Aorta (tissue), 5 donors: ENCODE data around the gene ATAD3A. TPM values are rescaled to one million over a fixed set of nuclear protein-coding genes. Genes with fewer than 3 reads are reported as not detected.
"Not testable (repeated sequence)": the region's sequence is repeated elsewhere in the genome, so short reads cannot be mapped to it uniquely, and the experiment has no call there.

Experiments used
- ATAC-seq: fragments of 200-7000 bp; cut with Tn5 transposase; one replicate; pipeline ENCODE4 v1.9.1; 2022; ENCODE audit warnings: moderate library complexity; ENCODE audit not compliant: low FRiP score
- DNase-seq, 2 donors: peaks; one replicate each; pipeline ENCODE4 v3.0.0-alpha.2; 2020
- H3K27ac ChIP-seq, 2 donors: one replicate each; pipeline ENCODE4 v1.5.1; 2013; ENCODE audit warnings: low read length in 2 of 2, mild to moderate bottlenecking in 2 of 2, moderate library complexity in 2 of 2, control low read depth in 1 of 2, inconsistent platforms in 1 of 2, low read depth in 1 of 2
- H3K27me3 ChIP-seq, 2 donors: one replicate each; pipeline ENCODE4 v1.6.1; 2013; ENCODE audit warnings: control low read depth in 1 of 2, low read length in 1 of 2, mild to moderate bottlenecking in 1 of 2, moderate library complexity in 1 of 2; ENCODE audit not compliant: insufficient read depth in 2 of 2, control insufficient read depth in 1 of 2
- H3K36me3 ChIP-seq, 2 donors: one replicate each; pipeline ENCODE4 v1.6.1; 2013; ENCODE audit warnings: control low read depth in 1 of 2, low read length in 1 of 2, mild to moderate bottlenecking in 1 of 2; ENCODE audit not compliant: insufficient read depth in 2 of 2, control insufficient read depth in 1 of 2
- H3K4me1 ChIP-seq, 2 donors: one replicate each; pipeline ENCODE4 v1.6.1; 2013; ENCODE audit warnings: low read length in 2 of 2, control low read depth in 1 of 2, mild to moderate bottlenecking in 1 of 2, moderate library complexity in 1 of 2; ENCODE audit not compliant: insufficient read depth in 2 of 2, control insufficient read depth in 1 of 2
- H3K4me3 ChIP-seq, 2 donors: one replicate each; pipeline ENCODE4 v1.5.1; 2013; ENCODE audit warnings: low read length in 2 of 2, control low read depth in 1 of 2, mild to moderate bottlenecking in 1 of 2
- H3K9me3 ChIP-seq: one replicate; pipeline ENCODE4 v1.6.1; 2013; ENCODE audit warnings: mild to moderate bottlenecking, low read length; ENCODE audit not compliant: control insufficient read depth
- WGBS, 2 donors: extraction: QIAGEN DNeasy Blood & Tissue Kit; methylation state at CpG; one replicate each; pipeline ENCODE4 v1.1.7; 2013; 5-methylcytosine and 5-hydroxymethylcytosine counted together
- intact Hi-C, 2 donors: fragments of 100-400 bp; cut with DNase I; formaldehyde crosslinking; loops; one replicate each; pipeline versions ENCODE4 v1.14.2 to v1.15.0; 2022
- polyA plus RNA-seq, 2 donors: library from polyadenylated mRNA; stranded (reverse); fragments of 200-250 nt; gene quantifications; one replicate each; pipeline ENCODE4 v1.2.3, GENCODE V29; 2013
- total RNA-seq, 2 donors: library from RNA; stranded (reverse); fragmentation: NEBNext Ultra II Directional; extraction: Animal tissue kit (Norgen Biotek cat#: 25700); gene quantifications; one replicate each; pipeline ENCODE4 v1.2.1, GENCODE V29; 2021
- donor health status: healthy with polysubstance abuse.
- donor health status: Bipolar disorder and iron deficiency.
- donor health status: DM: no; HTN: no; CAD: no.
- donor health status: DM: no; HTN: no; CAD: no.
- donor health status: DM: yes; HTN: yes; CAD: no.

The ATAD3A gene
- total and polyA plus RNA-seq, 4 donors, result 8.3 to 20.2 (median 12.5) TPM

GRCh38 chr1:1533894-1534291 is 21.9 kb downstream of the ATAD3A start:
- H3K9me3 ChIP-seq, H3K4me3 ChIP-seq, intact Hi-C loops, H3K27me3 ChIP-seq, H3K36me3 ChIP-seq, H3K4me1 ChIP-seq, H3K27ac ChIP-seq, DNase-seq, ATAC-seq: not testable (repeated sequence)
- 87 to 89% methylated on average over 18 of the region's 18 CpGs for WGBS, 2 donors

- no peaks in the 10 kb centered on the region for H3K9me3 ChIP-seq
- H3K4me3 ChIP-seq, result no peak overlapping the region
- H3K27me3 ChIP-seq, result no peaks in the 10 kb centered on the region
- no peaks in the 10 kb centered on the region for H3K36me3 ChIP-seq
- H3K4me1 ChIP-seq, result no peaks in the 10 kb centered on the region
- DNase-seq (no peak), ATAC-seq (no peak)
- H3K27ac ChIP-seq, result no peak overlapping the region
- WGBS, 2 donors, result 89 to 90% methylated on average over 25 to 31 of the region's 31 CpGs
- intact Hi-C loops, result no loop called here
Measured at GRCh38 chr1:1534401-1535154, 22.6 kb downstream of the ATAD3A start.

GRCh38 chr1:1535201-1536018 is 23.4 kb downstream of the ATAD3A start:
- Histone ChIP-seq H3K27ac (no peak overlapping the region), H3K4me3 (no peak overlapping the region), H3K9me3 (no peaks in the 10 kb centered on the region), H3K27me3 (no peaks in the 10 kb centered on the region), H3K36me3 (no peaks in the 10 kb centered on the region), H3K4me1 (no peaks in the 10 kb centered on the region)
- intact Hi-C loops, result no loop called here
- DNase-seq (no peak), ATAC-seq (no peak)
- WGBS, 2 donors, result 94% methylated on average over 63 to 66 of the region's 66 CpGs

- Histone ChIP-seq H3K9me3 (no peaks in the 10 kb centered on the region), H3K4me1 (no peaks in the 10 kb centered on the region), H3K27me3 (no peaks in the 10 kb centered on the region), H3K27ac (no peak overlapping the region), H3K4me3 (no peak overlapping the region), H3K36me3 (no peaks in the 10 kb centered on the region)
- intact Hi-C loops, result no loop called here
- WGBS, 2 donors, result 87 to 88% methylated on average over 39 to 48 of the region's 48 CpGs
- ATAC-seq (no peak), DNase-seq (no peak)
Measured at GRCh38 chr1:1536019-1536937, 24.3 kb downstream of the ATAD3A start.

GRCh38 chr1:1536938-1537546 is 25.1 kb downstream of the ATAD3A start:
- no peaks in the 10 kb centered on the region for H3K36me3 ChIP-seq

GRCh38 chr1:1537626-1538250 is 25.8 kb downstream of the ATAD3A start:
- intact Hi-C loops, result no loop called here
- Histone ChIP-seq H3K4me3 (no peak overlapping the region), H3K9me3 (no peaks in the 10 kb centered on the region), H3K27ac (no peak overlapping the region), H3K27me3 (no peaks in the 10 kb centered on the region), H3K4me1 (no peaks in the 10 kb centered on the region), H3K36me3 (no peaks in the 10 kb centered on the region)
- WGBS, 2 donors, result 94% methylated on average over 32 of the region's 32 CpGs
- ATAC-seq (no peak), DNase-seq (no peak)

More at GRCh38 chr1:1536938-1537546, 25.1 kb downstream of the ATAD3A start:
- intact Hi-C loops, result no loop called here
- ATAC-seq (no peak), DNase-seq (no peak)
- H3K4me1 ChIP-seq, result no peaks in the 10 kb centered on the region
- WGBS, 2 donors, result 92 to 94% methylated on average over 15 of the region's 15 CpGs
- no peak overlapping the region for H3K4me3 ChIP-seq
- no peaks in the 10 kb centered on the region for H3K9me3 ChIP-seq
- H3K27ac ChIP-seq, result no peak overlapping the region
- H3K27me3 ChIP-seq, result no peaks in the 10 kb centered on the region

GRCh38 chr1:1538334-1538733 is 26.4 kb downstream of the ATAD3A start:
- Histone ChIP-seq H3K36me3 (no peaks in the 10 kb centered on the region), H3K4me3 (no peak overlapping the region), H3K4me1 (no peaks in the 10 kb centered on the region), H3K27ac (no peak overlapping the region), H3K27me3 (no peaks in the 10 kb centered on the region), H3K9me3 (no peaks in the 10 kb centered on the region)
- ATAC-seq (no peak), DNase-seq (no peak)
- 93% methylated on average over 23 of the region's 23 CpGs for WGBS, 2 donors
- intact Hi-C loops, result no loop called here

- 85% methylated on average over 16 to 18 of the region's 18 CpGs for WGBS, 2 donors
- no peaks in the 10 kb centered on the region for H3K36me3 ChIP-seq
- DNase-seq, result no peak
- intact Hi-C loops, result no loop called here
- no peaks in the 10 kb centered on the region for H3K9me3 ChIP-seq
- ATAC-seq, result no peak
- no peak overlapping the region for H3K4me3 ChIP-seq
- H3K27me3 ChIP-seq, result no peaks in the 10 kb centered on the region
- no peak overlapping the region for H3K27ac ChIP-seq
- no peaks in the 10 kb centered on the region for H3K4me1 ChIP-seq
Measured at GRCh38 chr1:1538989-1539309, 27.0 kb downstream of the ATAD3A start.
